ENCODE data around the gene KLHL1.

The KLHL1 gene

GRCh38 chr13:69947582-69947981, 160.7 kb downstream of the KLHL1 start:
- no peak for DNase-seq (ENCODE audit: low spot score)
- H3K4me3 ChIP-seq, result no peak overlapping the region
- no peak overlapping the region for H3K27ac ChIP-seq
- TF ChIP-seq CTCF (IDR thresholded peaks at IDR 0.05), result no peak

GRCh38 chr13:69946511-69946910, 161.7 kb downstream of the KLHL1 start:
- Histone ChIP-seq H3K4me3 (no peak overlapping the region), H3K27ac (no peak overlapping the region)
- no peak for TF ChIP-seq CTCF (IDR thresholded peaks at IDR 0.05)
- DNase-seq (ENCODE audit: low spot score), result no peak

DNA sequence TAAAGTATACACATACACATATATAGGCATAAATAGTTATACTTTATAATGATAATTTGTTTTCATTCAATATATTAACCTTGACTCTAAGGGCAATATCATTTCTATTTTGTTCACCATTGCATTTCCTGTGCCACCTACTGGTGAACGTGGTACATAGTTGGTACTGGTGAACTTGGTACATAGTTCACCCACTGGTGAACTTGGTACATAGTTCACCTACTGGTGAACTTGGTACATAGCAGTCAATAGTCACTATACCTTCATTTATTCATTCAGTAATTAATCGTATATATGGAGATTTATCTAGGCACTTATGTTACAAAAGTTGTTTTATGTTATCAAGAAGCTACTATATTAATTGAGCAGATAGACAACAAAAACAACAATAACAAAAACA, 173.2 kb downstream of the KLHL1 start:
- no peak for TF ChIP-seq CTCF (IDR thresholded peaks at IDR 0.05)
- no peak for DNase-seq (ENCODE audit: low spot score)
- Histone ChIP-seq H3K27ac (no peak overlapping the region), H3K4me3 (no peak overlapping the region)

DNA sequence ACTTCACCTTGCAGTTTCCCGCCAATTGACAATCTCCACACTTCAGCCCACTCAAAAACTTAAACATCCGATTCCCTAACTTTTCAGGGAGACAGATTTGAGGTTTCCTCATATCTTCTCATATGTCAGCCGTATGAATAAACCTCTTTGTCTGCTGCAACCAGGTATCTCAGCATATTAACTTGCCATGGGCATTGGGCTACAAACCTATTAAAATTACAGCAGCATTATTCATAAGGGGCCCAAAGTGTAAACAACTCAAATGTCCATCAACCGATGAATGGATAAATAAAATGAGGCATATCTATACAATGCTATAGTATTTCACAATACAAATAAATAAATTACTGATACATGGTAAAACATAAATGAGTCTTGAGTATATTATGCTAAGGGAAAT, 180.0 kb downstream of the KLHL1 start:
- Histone ChIP-seq H3K27ac (no peak overlapping the region), H3K4me3 (no peak overlapping the region)
- no peak for DNase-seq (ENCODE audit: low spot score)
- TF ChIP-seq CTCF (IDR thresholded peaks at IDR 0.05), result no peak

- DNase-seq (ENCODE audit: low spot score), result no peak
- no peak for TF ChIP-seq CTCF (IDR thresholded peaks at IDR 0.05)
- Histone ChIP-seq H3K4me3 (no peak overlapping the region), H3K27ac (no peak overlapping the region)
Measured at GRCh38 chr13:69921156-69921555, 187.1 kb downstream of the KLHL1 start.

GRCh38 chr13:69912630-69913029, 195.6 kb downstream of the KLHL1 start:
- DNase-seq (ENCODE audit: low spot score), result no peak
- no peak overlapping the region for H3K27ac ChIP-seq
- TF ChIP-seq CTCF (IDR thresholded peaks at IDR 0.05), result no peak
- H3K4me3 ChIP-seq, result no peak overlapping the region

DNA sequence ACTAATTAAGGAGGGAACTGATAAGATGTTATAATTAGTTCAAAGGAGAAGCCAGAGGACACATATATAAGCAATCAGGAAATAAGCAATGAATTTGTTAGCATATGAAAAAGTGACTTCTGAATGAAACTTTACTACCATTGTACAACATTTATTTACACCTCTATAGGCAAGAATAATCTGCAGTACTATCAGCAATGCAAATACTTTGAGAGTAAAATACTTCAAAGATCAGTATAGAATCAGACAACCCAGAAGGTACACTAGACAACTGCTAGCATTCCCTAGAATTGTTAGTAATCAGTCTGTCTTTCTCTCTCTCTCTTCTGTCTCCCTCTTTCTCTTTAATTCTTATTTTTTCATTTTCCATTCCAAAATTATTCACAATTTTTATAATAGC, 197.5 kb downstream of the KLHL1 start:
- no peak for DNase-seq (ENCODE audit: low spot score)

More for the DNA sequence above, 197.5 kb downstream of the KLHL1 start:
- TF ChIP-seq CTCF (IDR thresholded peaks at IDR 0.05), result no peak
- Histone ChIP-seq H3K4me3 (no peak overlapping the region), H3K27ac (no peak overlapping the region)

All from coronary artery (tissue), 2 donors.